Measurements from ENCODE around the gene MAP4K4. TPM values are rescaled to one million over a fixed set of nuclear protein-coding genes. Genes with fewer than 3 reads are reported as not detected.
A peak's percentile ranks its signal among the peaks of the same experiment; 100 is the strongest.

The MAP4K4 gene
- total and polyA plus RNA-seq, 2 of the 4 experiments (the other 2 are of a cell fraction), result 89.4 to 124 TPM

GRCh38 chr2:101833890-101834523 is 136.5 kb downstream of the MAP4K4 start:
- no peak for TF ChIP-seq BHLHE40 (IDR thresholded peaks at IDR 0.05; ENCODE audit: low read depth, low read length)
- no peak for TF ChIP-seq POLR2A (IDR thresholded peaks at IDR 0.05; ENCODE audit: low read depth, low read length)
- no peak for TF ChIP-seq MAZ (IDR thresholded peaks at IDR 0.05; ENCODE audit: borderline replicate concordance, low read depth, low read length)
- TF ChIP-seq, protein P1, sequence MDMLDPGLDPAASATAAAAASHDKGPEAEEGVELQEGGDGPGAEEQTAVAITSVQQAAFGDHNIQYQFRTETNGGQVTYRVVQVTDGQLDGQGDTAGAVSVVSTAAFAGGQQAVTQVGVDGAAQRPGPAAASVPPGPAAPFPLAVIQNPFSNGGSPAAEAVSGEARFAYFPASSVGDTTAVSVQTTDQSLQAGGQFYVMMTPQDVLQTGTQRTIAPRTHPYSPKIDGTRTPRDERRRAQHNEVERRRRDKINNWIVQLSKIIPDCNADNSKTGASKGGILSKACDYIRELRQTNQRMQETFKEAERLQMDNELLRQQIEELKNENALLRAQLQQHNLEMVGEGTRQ (IDR thresholded peaks at IDR 0.05; ENCODE audit: low read depth, low read length), result no peak
- no peak for TF ChIP-seq MAFK (IDR thresholded peaks at IDR 0.05; ENCODE audit: low read depth, low read length)
- no peak for TF ChIP-seq CHD1 (IDR thresholded peaks at IDR 0.05; ENCODE audit: low read depth, low read length)
- no peak for TF ChIP-seq NFE2L2 (IDR thresholded peaks at IDR 0.05; ENCODE audit: low read depth, low read length)
- no peak for TF ChIP-seq RFX5 (IDR thresholded peaks at IDR 0.05; ENCODE audit: low read depth, low read length)
- TF ChIP-seq, protein P2, sequence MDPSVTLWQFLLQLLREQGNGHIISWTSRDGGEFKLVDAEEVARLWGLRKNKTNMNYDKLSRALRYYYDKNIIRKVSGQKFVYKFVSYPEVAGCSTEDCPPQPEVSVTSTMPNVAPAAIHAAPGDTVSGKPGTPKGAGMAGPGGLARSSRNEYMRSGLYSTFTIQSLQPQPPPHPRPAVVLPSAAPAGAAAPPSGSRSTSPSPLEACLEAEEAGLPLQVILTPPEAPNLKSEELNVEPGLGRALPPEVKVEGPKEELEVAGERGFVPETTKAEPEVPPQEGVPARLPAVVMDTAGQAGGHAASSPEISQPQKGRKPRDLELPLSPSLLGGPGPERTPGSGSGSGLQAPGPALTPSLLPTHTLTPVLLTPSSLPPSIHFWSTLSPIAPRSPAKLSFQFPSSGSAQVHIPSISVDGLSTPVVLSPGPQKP (IDR thresholded peaks at IDR 0.05; ENCODE audit: borderline replicate concordance, low read depth, low read length), result no peak
- TF ChIP-seq CEBPB (IDR thresholded peaks at IDR 0.05; ENCODE audit: low read depth, low read length), result no peak
- TF ChIP-seq CTCF (conservative IDR thresholded peaks at IDR 0.05; ENCODE audit: low read depth, low read length), result no peak
- no peak for TF ChIP-seq RAD21 (IDR thresholded peaks at IDR 0.05; ENCODE audit: low read length)
- no peak for TF ChIP-seq SMC3 (IDR thresholded peaks at IDR 0.05; ENCODE audit: low read depth, low read length)
- no peak for TF ChIP-seq MXI1 (IDR thresholded peaks at IDR 0.05; ENCODE audit: borderline replicate concordance, low read depth, low read length)
- TF ChIP-seq FOS (IDR thresholded peaks at IDR 0.05; ENCODE audit: low read depth, low read length), result no peak
- no peak for TF ChIP-seq RCOR1 (IDR thresholded peaks at IDR 0.05; ENCODE audit: insufficient replicate concordance, low read length)
- in situ Hi-C loops (cut with MboI; ENCODE audit: low sequenced_read_pairs) (loop anchor here (5.0 to 10.0 kb wide), 3 partner anchors 137 to 489 kb away; partner anchors contain the start of gene MAP4K4), dilution Hi-C loops (cut with HindIII; ENCODE audit: low sequenced_read_pairs, unreplicated experiment) (no loop called here), intact Hi-C loops (cut with micrococcal nuclease) (loop anchor here (5.0 kb wide), 1 partner anchor 492 kb away; no protein-coding TSS in a partner anchor)
- Histone ChIP-seq H2BK120ac (ENCODE audit: low read depth, low read length) (no peak overlapping the region), H2BK15ac (ENCODE audit: low read depth, low read length) (no peak overlapping the region), H3K4ac (ENCODE audit: low read depth, low read length) (no peak overlapping the region), H2BK5ac (ENCODE audit: low read depth, low read length, poor library complexity, severe bottlenecking) (no peak overlapping the region), H2AK9ac (replicated peaks; ENCODE audit: low read depth, low read length, poor library complexity) (no peak overlapping the region), H3K79me1 (ENCODE audit: low read depth in 1 of 2, low read length in 2 of 2) (peaks cover 35 to 61% of the 10 kb centered on the region in 2 experiments), H2AFZ (replicated peaks; ENCODE audit: low read length, poor library complexity) (no peak overlapping the region), H3K4me1 (ENCODE audit: control insufficient read depth, insufficient read depth, low read length) (peaks cover 14% of the 10 kb centered on the region), H4K8ac (ENCODE audit: low read depth in 2 of 2, low read length in 2 of 2) (no peak overlapping the region), H4K5ac (ENCODE audit: low read depth, low read length) (no peak overlapping the region), H3K9me1 (ENCODE audit: insufficient read depth, low read length) (peaks cover 16% of the 10 kb centered on the region), H2BK20ac (ENCODE audit: low read depth, low read length) (no peak overlapping the region), H3K4me2 (ENCODE audit: low read depth, low read length) (no peak overlapping the region), H4K20me1 (ENCODE audit: insufficient read depth, low read length) (peaks cover 19% of the 10 kb centered on the region; the same call in 1 of the 2 replicates), H3K36me3 (ENCODE audit: control insufficient read depth, insufficient read depth, low read length) (peaks cover 32% of the 10 kb centered on the region), H4K91ac (ENCODE audit: insufficient read depth, low read depth, low read length) (no peak overlapping the region), H3K27me3 (ENCODE audit: control insufficient read depth, insufficient read depth, low read length) (no peaks in the 10 kb centered on the region), H2AK5ac (ENCODE audit: low read depth, low read length) (no peak overlapping the region), H3K18ac (ENCODE audit: low read depth, low read length) (no peak overlapping the region), H3K23ac (ENCODE audit: low read depth, low read length) (0 out of 2 replicates have a peak overlapping the region, but pooled peaks have one; percentile 36), H3K27ac (ENCODE audit: insufficient read depth, low read length) (no peak overlapping the region), H3K14ac (replicated peaks; ENCODE audit: low read depth, low read length) (no peak overlapping the region), H3K9ac (ENCODE audit: low read depth, low read length) (no peak overlapping the region), H3K4me3 (ENCODE audit: insufficient read depth, low read depth, low read length) (no peak overlapping the region), H3K56ac (ENCODE audit: extremely low read depth, insufficient read depth, low read length) (no peak overlapping the region), H3K9me3 (ENCODE audit: control insufficient read depth, insufficient read depth, low read length) (no peaks in the 10 kb centered on the region)
- ATAC-seq (ENCODE audit: low read depth), result no peak
- no TSS peak for BruUV-seq (replicated peaks)
- 67% methylated on average over 1 of the region's 4 CpGs; no CpG with 5 or more reads in 1 of the 2 experiments for WGBS, 2 experiments (ENCODE audit: extremely low coverage in 2 of 2, insufficient read length in 1 of 2)
- POLR2A ChIA-PET (ENCODE audit: unreplicated experiment), result no interaction called here
- DNase-seq, result no peak
- CTCF ChIA-PET, result no interaction called here
